GM19468 (cell line): ENCODE measurements around the gene LAPTM5.
"Not testable (repeated sequence)": the region's sequence is repeated elsewhere in the genome, so short reads cannot be mapped to it uniquely, and the experiment has no call there.

Source experiments
- ATAC-seq: cut with Tn5 transposase; IDR thresholded peaks from one replicate; pipeline ENCODE4 v1.9.1; 2021; ENCODE audit warnings: mild to moderate bottlenecking, moderate library complexity, moderate number of reproducible peaks; ENCODE audit not compliant: unreplicated experiment; ENCODE audit errors: extremely low read depth

Gene LAPTM5

GRCh38 chr1:30704271-30704670 is 53.3 kb downstream of the LAPTM5 start:
- no peak for ATAC-seq

GRCh38 chr1:30702823-30703222 is 54.8 kb downstream of the LAPTM5 start:
- ATAC-seq = no peak

DNA sequence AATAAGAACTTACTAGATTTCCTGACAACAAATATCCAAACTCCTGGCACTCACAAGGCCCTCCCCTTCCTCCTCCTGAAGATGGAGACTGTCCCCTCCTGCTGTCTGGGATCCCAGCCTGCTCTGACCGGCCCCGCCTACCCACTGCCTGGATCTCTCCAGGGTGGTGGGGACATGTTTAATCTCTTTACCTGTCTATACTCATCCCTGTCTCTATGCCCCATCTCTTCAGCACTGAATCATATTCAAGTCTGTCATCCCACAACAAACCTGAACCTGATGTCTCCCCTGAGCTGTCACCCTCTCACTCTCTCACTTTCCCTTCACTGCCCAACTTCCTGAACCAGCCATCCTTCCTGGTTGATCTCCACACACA is 56.3 kb downstream of the LAPTM5 start:
- ATAC-seq = no peak

DNA sequence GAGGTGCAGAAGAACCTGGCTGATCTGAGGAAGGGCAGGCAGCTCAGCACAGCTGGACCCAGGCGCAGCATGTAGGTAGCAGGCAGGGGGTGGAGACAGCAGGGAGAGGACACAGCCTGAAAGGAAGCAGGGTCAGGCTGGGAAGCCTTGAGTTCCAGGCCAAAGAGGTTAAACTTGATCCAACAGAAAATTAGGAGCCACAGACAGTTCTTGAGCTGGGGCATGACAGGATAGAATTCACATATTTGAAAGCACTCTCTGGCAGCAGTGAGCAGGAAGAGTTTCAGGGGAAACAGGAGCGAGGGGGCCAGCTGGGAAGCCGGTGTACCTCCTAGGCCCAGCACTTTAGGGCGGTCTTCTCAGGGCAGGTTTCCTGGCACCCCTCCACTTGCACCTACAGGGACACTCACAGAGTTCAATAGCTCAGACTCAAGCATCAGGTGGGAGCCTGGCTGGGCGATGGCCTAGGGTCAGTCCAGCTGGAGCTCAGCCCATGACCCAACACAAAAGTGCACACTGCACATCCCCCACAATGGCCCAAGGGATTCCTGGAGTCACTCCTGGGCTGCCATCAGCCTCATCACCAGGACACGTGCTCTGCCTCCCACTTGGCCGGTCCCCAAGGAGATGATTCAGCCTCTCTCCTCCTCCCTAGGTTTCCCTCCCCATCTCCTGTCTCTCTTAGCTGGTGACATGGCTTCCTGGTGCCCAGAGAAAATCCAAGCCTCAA is 56.9 kb downstream of the LAPTM5 start:
- no peak for ATAC-seq

- ATAC-seq = no peak
Measured at GRCh38 chr1:30699762-30700161, 57.8 kb downstream of the LAPTM5 start.

- ATAC-seq = no peak
Measured at GRCh38 chr1:30698401-30698981, 59.1 kb downstream of the LAPTM5 start.

DNA sequence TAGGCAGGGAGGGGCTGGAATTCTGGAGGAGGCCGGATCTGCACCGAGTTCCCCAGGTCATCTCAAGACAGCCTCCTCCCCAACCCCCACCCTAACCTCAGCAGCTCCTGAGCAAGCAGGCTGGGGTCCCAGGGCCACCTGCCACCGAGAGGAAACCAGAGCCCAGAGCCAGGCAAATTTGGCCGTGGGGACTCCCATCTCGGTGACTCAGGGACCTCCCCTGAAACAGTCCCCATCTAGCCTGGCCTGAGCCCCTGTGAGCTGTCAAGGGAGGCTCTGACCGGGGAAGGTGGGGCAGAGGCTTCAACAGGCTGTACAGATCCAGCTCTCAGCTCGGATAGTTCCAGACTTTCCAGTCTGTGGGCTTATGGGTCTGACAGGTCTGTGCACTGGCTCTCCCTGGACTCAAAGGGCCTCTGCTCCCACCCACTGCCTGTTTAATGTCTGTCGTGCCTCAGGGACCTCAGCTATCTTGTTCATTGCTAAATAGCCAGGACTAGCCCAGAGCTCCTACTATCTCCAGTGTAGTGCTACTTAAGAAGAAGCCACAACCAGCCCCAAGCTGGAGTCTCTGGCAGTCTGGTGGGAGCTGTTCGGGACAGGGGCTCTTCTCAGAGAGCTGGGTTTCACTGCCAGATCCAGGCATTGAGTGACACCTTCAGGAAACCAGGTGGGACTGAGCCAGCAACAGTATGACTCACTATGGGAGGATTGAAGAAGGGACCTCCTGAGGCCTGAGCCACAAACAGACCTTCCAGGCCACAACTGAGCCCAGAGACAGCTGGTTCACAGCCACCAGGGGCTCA is 59.8 kb downstream of the LAPTM5 start:
- ATAC-seq = no peak

DNA sequence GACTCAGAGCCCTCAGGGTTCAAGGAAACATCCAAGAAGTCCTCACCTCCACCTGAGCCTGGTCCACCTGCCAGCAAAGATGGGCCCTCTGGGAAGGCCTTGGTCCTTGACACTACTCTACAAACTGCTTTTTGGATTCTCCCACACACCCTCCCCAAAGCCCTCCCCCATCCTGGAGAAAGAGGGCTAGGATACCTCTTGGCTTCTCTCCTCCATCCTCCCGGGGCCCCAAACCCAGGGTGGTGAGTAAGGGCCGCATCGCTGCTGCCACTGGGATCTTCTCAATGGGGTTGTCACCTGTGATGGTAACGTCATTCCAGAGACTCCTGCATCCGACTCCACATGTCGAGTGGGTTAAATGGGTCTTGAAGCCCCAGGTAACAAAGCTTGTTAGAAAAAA is 60.7 kb downstream of the LAPTM5 start:
- ATAC-seq = no peak

- no peak for ATAC-seq
Measured at GRCh38 chr1:30695439-30695841, 62.1 kb downstream of the LAPTM5 start.

DNA sequence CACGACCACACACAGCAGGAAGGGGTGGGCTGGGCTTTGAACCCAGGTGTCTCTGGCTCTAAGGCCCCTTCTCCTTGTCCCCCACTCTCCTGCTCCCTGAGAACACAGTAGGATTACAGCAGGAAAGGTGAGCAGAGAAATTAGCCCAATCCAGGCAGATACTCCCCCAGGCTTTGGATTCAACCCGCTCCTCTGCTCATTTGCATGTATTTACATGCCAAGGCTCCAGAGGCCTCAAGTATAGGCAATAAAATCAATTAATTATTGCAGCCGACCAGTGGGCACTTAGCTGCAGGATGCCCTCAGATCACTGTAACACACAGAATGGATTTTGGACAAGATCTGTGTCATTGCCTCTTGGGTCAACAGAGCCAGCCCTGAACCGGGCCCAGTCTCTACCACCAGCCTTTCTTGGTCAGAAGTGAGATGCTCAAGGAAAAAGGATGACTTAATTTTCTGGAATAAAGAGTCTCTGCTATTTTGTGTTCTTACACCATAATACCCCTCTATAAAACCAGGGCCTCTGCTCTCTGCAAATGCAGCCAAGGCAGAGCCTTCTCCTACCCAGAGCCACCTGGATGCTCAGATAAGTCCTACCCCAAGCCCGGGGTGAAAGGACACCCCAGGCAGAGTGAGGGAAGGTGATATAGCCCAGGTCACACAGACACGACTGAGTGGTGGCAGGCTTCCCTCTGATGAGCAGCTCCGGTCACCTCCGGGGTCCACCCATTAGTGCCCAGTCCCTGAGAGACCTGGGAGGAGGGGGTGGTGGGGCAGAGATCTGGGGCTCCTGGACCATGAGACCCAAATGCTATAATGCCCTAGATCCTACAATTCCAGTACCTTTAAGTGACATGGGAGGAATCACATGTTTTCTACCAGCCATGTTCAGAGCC is 63.0 kb downstream of the LAPTM5 start:
- no peak for ATAC-seq

- ATAC-seq = no peak
Measured at GRCh38 chr1:30693822-30694221, 63.8 kb downstream of the LAPTM5 start.

DNA sequence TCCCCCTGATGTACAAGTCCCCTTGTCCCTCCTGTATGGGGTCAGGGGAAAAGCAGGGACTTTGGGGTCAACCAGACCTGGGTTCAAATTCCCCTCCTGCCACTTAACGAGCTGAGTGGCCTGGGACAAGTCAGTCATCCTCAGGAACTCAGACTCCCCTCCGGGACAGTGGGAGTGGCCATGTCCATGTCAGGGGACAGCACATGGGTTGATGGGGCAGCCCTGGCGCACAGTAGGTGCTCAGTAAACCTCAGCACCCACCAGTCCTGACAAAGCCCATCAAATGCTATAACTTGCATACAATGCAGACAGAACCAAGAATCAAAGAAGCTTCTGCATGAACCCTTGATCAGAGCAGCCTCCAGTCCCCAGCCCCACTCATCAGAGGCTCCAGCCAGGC is 64.2 kb downstream of the LAPTM5 start:
- no peak for ATAC-seq

DNA sequence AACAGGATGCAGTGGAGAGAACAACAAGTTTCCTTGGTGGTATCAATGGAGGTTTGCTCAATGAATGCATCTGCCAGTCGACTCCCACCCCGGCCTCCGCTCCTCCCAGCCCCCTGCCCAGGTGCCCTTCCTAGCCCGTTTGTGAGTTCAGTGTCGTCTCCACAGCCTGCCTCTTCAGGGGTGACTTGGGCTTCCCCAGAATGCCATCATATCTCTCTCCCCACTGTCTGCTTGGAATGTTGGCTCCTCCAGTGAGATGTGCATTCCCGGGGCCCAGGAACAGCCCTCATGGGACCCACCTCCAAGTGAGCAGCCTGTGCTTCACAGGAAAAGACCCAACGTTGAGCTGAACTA is 64.6 kb downstream of the LAPTM5 start:
- no peak for ATAC-seq

- no peak for ATAC-seq
Measured at GRCh38 chr1:30692201-30692947, 65.2 kb downstream of the LAPTM5 start.

DNA sequence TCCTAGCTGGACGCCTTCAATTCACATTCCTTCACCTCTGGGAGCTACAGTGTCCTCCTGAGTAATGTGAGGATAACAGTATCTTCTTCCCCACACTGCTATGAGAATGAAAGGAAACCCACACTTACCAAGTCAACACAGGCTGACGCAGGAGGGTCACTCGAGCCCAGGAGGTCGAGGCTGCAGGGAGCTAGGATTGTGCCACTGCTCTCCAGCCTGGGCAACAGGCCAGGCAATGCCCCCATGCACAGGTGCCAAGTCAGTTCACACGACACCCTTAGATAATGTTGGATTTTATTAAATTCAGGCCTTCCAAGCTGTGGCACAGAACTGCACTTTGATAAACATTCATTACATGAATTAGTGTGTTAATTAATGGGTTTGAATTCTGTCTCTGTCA is 66.1 kb downstream of the LAPTM5 start:
- no peak for ATAC-seq

- no peak for ATAC-seq
Measured at GRCh38 chr1:30689901-30690645, 67.5 kb downstream of the LAPTM5 start.

DNA sequence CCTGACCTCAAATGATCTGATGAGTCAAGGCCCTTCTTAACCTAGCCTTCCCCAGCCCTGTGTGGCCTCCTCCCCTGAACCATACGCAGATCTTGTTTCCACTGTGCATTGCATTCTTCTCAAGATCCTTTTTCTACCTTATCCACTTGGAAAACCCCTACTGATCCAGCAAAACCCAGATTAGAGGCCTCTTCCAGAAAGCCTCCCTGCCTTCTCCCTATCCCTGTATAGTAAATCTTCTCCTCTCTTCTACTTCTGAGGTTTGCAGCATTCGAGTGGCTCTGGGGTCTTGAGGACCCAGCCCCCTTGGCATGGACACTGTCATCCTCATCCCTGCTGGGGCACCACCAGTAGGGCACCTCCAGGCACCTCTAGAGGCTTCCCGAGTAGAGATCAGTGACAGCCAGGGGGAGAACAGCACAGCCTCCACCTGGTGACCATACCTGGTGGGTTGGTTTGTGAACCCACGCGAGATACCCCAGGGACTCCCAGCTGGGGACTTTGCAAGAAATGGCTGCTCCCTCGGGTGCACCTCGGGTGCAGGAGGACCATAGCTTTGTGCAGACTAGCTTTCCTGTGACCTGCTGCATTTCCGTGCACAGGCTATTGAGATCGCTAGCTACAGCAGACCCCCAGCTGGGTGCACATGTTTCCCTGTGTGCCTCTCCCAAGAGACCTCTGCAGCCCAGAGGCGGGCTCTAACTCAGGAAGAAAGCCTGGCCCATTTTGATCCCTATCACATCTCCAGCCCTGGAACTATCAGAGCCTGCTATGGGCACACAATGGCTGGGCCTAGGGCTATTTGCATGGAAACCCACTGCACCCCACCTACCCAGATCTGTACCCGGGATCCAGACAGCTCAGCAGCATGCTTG is 68.4 kb downstream of the LAPTM5 start:
- ATAC-seq = no peak

- not testable (repeated sequence) for ATAC-seq
Measured at GRCh38 chr1:30688516-30688915, 69.1 kb downstream of the LAPTM5 start.
